Lower leg skin (tissue), 3 donors: ENCODE data around the gene MPRIP.

Source experiments
- POLR2A ChIP-seq, 2 donors: fragments of 450-650 bp; IDR thresholded peaks; one replicate each; pipeline ENCODE4 v1.6.1; 2016 to 2017; ENCODE audit warnings: antibody characterized with exemption in 2 of 2, mild to moderate bottlenecking in 1 of 2, moderate library complexity in 1 of 2
- TF ChIP-seq, protein P1 (sequence below), 3 donors: fragments of 450-650 bp; IDR thresholded peaks; one replicate each; pipeline ENCODE4 v1.5.1; 2016; ENCODE audit warnings: antibody characterized with exemption in 3 of 3, mild to moderate bottlenecking in 3 of 3, moderate library complexity in 2 of 3

DNA sequence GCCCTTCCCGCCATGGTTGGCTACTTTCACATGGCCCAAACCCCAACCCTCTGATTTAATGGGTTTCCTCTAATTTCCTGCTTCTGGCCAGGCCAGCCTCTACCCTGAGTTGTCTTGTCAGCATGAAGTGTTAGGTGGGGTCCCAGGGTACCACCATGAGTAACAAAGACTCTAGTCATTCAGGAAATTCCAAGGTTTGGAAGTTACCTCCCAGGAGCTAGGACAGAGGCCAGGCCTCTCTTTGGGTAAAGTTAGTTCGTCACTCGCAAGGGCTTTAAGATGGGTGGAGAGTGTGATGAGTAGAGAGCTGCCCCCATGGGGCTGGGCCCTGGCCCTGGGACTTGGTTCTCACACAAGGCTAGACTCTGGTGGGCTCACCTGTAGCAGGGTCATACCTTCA, 109.3 kb downstream of the MPRIP start:
- TF ChIP-seq, protein P1, sequence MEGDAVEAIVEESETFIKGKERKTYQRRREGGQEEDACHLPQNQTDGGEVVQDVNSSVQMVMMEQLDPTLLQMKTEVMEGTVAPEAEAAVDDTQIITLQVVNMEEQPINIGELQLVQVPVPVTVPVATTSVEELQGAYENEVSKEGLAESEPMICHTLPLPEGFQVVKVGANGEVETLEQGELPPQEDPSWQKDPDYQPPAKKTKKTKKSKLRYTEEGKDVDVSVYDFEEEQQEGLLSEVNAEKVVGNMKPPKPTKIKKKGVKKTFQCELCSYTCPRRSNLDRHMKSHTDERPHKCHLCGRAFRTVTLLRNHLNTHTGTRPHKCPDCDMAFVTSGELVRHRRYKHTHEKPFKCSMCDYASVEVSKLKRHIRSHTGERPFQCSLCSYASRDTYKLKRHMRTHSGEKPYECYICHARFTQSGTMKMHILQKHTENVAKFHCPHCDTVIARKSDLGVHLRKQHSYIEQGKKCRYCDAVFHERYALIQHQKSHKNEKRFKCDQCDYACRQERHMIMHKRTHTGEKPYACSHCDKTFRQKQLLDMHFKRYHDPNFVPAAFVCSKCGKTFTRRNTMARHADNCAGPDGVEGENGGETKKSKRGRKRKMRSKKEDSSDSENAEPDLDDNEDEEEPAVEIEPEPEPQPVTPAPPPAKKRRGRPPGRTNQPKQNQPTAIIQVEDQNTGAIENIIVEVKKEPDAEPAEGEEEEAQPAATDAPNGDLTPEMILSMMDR (IDR thresholded peaks at IDR 0.05): no peak
- TF ChIP-seq POLR2A (IDR thresholded peaks at IDR 0.05): no peak
